M059J (cell line): ENCODE data around the gene PKIB. TPM values are rescaled to one million over a fixed set of nuclear protein-coding genes. Genes with fewer than 3 reads are reported as not detected.
"Not testable (repeated sequence)": the region's sequence is repeated elsewhere in the genome, so short reads cannot be mapped to it uniquely, and the experiment has no call there.

Experiments
- DNase-seq: peaks from one replicate; pipeline ENCODE4 v3.0.0-alpha.2; 2012; ENCODE audit warnings: low read depth
- total RNA-seq: library from RNA; depleted of rRNA; stranded (reverse); fragments of >200 nt; shearing (Covaris generic); gene quantifications from 2 replicates; pipeline ENCODE4 v1.2.3, GENCODE V29; 2014; rRNA removed

Gene PKIB
- 4.2 and 4.4 TPM in 2 replicates for total RNA-seq

GRCh38 chr6:122609881-122610689 is at the start of gene PKIB:
TSS of gene PKIB (plus strand) at chr6:122610405. CDS start at chr6:122717795, 107,390 bp downstream.
- peak; percentile 79 for DNase-seq

- no peak for DNase-seq
Observed at GRCh38 chr6:122563364-122564052, 46.7 kb upstream of the PKIB start.

- no peak for DNase-seq
Observed at GRCh38 chr6:122564230-122564629, 46.0 kb upstream of the PKIB start.

GRCh38 chr6:122565708-122566107 is 44.5 kb upstream of the PKIB start:
- no peak for DNase-seq

- no peak for DNase-seq
Observed at GRCh38 chr6:122567034-122567433, 43.2 kb upstream of the PKIB start.

GRCh38 chr6:122568350-122568749 is 41.9 kb upstream of the PKIB start:
- DNase-seq, result no peak

- DNase-seq, result no peak
Observed at GRCh38 chr6:122568797-122569221, 41.4 kb upstream of the PKIB start.

GRCh38 chr6:122569230-122569771 is 40.9 kb upstream of the PKIB start:
- DNase-seq, result peak; percentile 5

- DNase-seq, result no peak
Observed at GRCh38 chr6:122571888-122572287, 38.3 kb upstream of the PKIB start.

GRCh38 chr6:122576888-122577287 is 33.3 kb upstream of the PKIB start:
- no peak for DNase-seq

GRCh38 chr6:122578961-122579360 is 31.2 kb upstream of the PKIB start:
- no peak for DNase-seq

GRCh38 chr6:122580737-122581136 is 29.5 kb upstream of the PKIB start:
- DNase-seq, result peak; percentile 17

- no peak for DNase-seq
Observed at GRCh38 chr6:122589115-122589514, 21.1 kb upstream of the PKIB start.

GRCh38 chr6:122598295-122598694 is 11.9 kb upstream of the PKIB start:
- DNase-seq, result not testable (repeated sequence)

- no peak for DNase-seq
Observed at GRCh38 chr6:122604676-122605075, 5.5 kb upstream of the PKIB start.

GRCh38 chr6:122610690-122611455 is 668 bp downstream of the PKIB start:
- peak; percentile 41 for DNase-seq

GRCh38 chr6:122612838-122613237 is 2.6 kb downstream of the PKIB start:
- DNase-seq, result no peak

- no peak for DNase-seq
Observed at GRCh38 chr6:122614303-122614702, 4.1 kb downstream of the PKIB start.

- DNase-seq, result no peak
Observed at GRCh38 chr6:122615409-122615808, 5.2 kb downstream of the PKIB start.

- no peak for DNase-seq
Observed at GRCh38 chr6:122616877-122617276, 6.7 kb downstream of the PKIB start.

GRCh38 chr6:122619309-122619708 is 9.1 kb downstream of the PKIB start:
- DNase-seq, result no peak

- no peak for DNase-seq
Observed at GRCh38 chr6:122620428-122620827, 10.2 kb downstream of the PKIB start.
